Neural progenitor cell (in vitro differentiated cells): ENCODE data around the gene AMT. TPM values are rescaled to one million over a fixed set of nuclear protein-coding genes. Genes with fewer than 3 reads are reported as not detected.

Experiments
- DNase-seq: peaks from one replicate; pipeline ENCODE4 v3.0.0-alpha.2; 2016; ENCODE audit warnings: low spot score
- H2AFZ ChIP-seq: fragments of 200-600 bp; sonication (generic); replicated peaks from 2 replicates; pipeline ENCODE4 v1.6.1; 2016; ENCODE audit warnings: antibody characterized with exemption
- H3F3A ChIP-seq: fragments of 200-600 bp; sonication (generic); 2 replicates; pipeline ENCODE4 v1.6.1; 2016; ENCODE audit warnings: antibody characterized with exemption, low read depth
- H3K27ac ChIP-seq: fragments of 200-600 bp; sonication (generic); 2 replicates; pipeline ENCODE4 v1.5.1; 2016; ENCODE audit warnings: mild to moderate bottlenecking
- H3K27me3 ChIP-seq: fragments of 200-600 bp; sonication (generic); 2 replicates; pipeline ENCODE4 v1.6.1; 2016; ENCODE audit warnings: mild to moderate bottlenecking, moderate library complexity
- H3K36me3 ChIP-seq: fragments of 200-600 bp; sonication (generic); 2 replicates; pipeline ENCODE4 v1.5.1; 2016
- H3K4me1 ChIP-seq: fragments of 200-600 bp; sonication (generic); 2 replicates; pipeline ENCODE4 v1.6.1; 2016; ENCODE audit warnings: mixed run types
- H3K4me2 ChIP-seq: fragments of 200-600 bp; sonication (generic); 2 replicates; pipeline ENCODE4 v1.6.1; 2016
- H3K4me3 ChIP-seq: fragments of 200-600 bp; sonication (generic); 2 replicates; pipeline ENCODE4 v1.5.1; 2016
- H3K79me2 ChIP-seq: fragments of 200-600 bp; sonication (generic); 2 replicates; pipeline ENCODE4 v1.6.1; 2016; ENCODE audit warnings: low read depth
- H3K9ac ChIP-seq: fragments of 200-600 bp; sonication (generic); 2 replicates; pipeline ENCODE4 v1.6.1; 2016
- H3K9me3 ChIP-seq: fragments of 200-600 bp; sonication (generic); 2 replicates; pipeline ENCODE4 v1.5.1; 2016; ENCODE audit warnings: low read depth
- H4K20me1 ChIP-seq: fragments of 200-600 bp; sonication (generic); 2 replicates; pipeline ENCODE4 v1.6.1; 2016; ENCODE audit warnings: low read depth
- H3K27ac Mint-ChIP-seq: 3 replicates; pipeline ENCODE4 v1.8.0; 2021; ENCODE audit warnings: mixed read lengths
- H3K27me3 Mint-ChIP-seq: 2 replicates; pipeline ENCODE4 v1.8.0; 2022; ENCODE audit warnings: low read depth, mild to moderate bottlenecking, inconsistent platforms, moderate library complexity, mixed read lengths; ENCODE audit not compliant: insufficient read depth
- H3K36me3 Mint-ChIP-seq: 3 replicates; pipeline ENCODE4 v1.8.0; 2021; ENCODE audit warnings: mixed read lengths
- H3K4me1 Mint-ChIP-seq: 3 replicates; pipeline ENCODE4 v1.8.0; 2021; ENCODE audit warnings: mixed read lengths
- H3K4me3 Mint-ChIP-seq: 3 replicates; pipeline ENCODE4 v1.8.0; 2021; ENCODE audit warnings: mild to moderate bottlenecking, moderate library complexity, mixed read lengths
- H3K9me3 Mint-ChIP-seq: 3 replicates; pipeline ENCODE4 v1.8.0; 2020; ENCODE audit warnings: mixed read lengths
- EZH2 ChIP-seq: fragments of 200-600 bp; sonication (generic); IDR thresholded peaks from 2 replicates; pipeline ENCODE4 v1.6.1; 2017; ENCODE audit warnings: antibody characterized with exemption, mild to moderate bottlenecking, moderate library complexity
- EZH2phosphoT487 ChIP-seq: fragments of 200-600 bp; sonication (generic); IDR thresholded peaks from 2 replicates; pipeline ENCODE4 v1.6.1; 2017; ENCODE audit warnings: antibody characterized with exemption
- total RNA-seq: library from RNA; depleted of rRNA; stranded (reverse); fragments of >200 nt; gene quantifications from 2 replicates; pipeline ENCODE4 v1.2.3, GENCODE V29; 2015; ENCODE audit warnings: low replicate concordance
- TF ChIP-seq, protein P1 (sequence below): fragments of 200-600 bp; sonication (generic); IDR thresholded peaks from 2 replicates; pipeline ENCODE4 v1.5.1; 2017; ENCODE audit warnings: antibody characterized with exemption, mild to moderate bottlenecking

The AMT gene
- total RNA-seq, 1 donor from 2014 or later, result 35.4 TPM

DNA sequence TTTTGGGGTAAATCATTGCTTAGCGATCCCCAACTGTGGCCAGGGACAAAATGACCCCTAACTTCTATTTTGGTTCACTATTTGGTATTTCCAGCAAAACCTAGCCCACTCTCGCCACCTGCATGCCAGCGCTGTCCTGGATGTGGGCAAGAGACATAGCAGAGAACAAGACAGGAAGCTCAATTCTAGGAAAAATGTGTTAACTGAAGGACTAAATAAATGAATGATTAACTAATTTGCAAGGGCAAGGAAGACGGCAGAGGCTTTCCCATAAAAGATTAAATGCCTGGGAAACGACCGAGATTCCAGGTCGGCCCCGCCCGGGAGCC is 6.4 kb upstream of the AMT start:
- Histone ChIP-seq H3K4me1 (no peaks in the 10 kb centered on the region), H2AFZ (peak overlapping the region; percentile 75), H3K79me2 (no peaks in the 10 kb centered on the region), H4K20me1 (no peaks in the 10 kb centered on the region), H3F3A (peaks cover 14% of the 10 kb centered on the region), H3K4me2 (peak overlapping the region; percentile 77), H3K27ac (no peak overlapping the region), H3K9ac (no peak overlapping the region), H3K4me3 (peak overlapping the region; percentile 65), H3K27me3 (no peaks in the 10 kb centered on the region), H3K36me3 (no peaks in the 10 kb centered on the region), H3K9me3 (no peaks in the 10 kb centered on the region)
- Mint-ChIP-seq H3K4me3 (peak overlapping the region; percentile 97), H3K4me1 (peaks cover 7% of the 10 kb centered on the region), H3K36me3 (peaks cover 11% of the 10 kb centered on the region), H3K27me3 (peaks cover 2% of the 10 kb centered on the region), H3K9me3 (no peaks in the 10 kb centered on the region), H3K27ac (peak overlapping the region; percentile 84)
- DNase-seq, result no peak
- TF ChIP-seq EZH2 (no peak), EZH2phosphoT487 (no peak)
- TF ChIP-seq, protein P1, sequence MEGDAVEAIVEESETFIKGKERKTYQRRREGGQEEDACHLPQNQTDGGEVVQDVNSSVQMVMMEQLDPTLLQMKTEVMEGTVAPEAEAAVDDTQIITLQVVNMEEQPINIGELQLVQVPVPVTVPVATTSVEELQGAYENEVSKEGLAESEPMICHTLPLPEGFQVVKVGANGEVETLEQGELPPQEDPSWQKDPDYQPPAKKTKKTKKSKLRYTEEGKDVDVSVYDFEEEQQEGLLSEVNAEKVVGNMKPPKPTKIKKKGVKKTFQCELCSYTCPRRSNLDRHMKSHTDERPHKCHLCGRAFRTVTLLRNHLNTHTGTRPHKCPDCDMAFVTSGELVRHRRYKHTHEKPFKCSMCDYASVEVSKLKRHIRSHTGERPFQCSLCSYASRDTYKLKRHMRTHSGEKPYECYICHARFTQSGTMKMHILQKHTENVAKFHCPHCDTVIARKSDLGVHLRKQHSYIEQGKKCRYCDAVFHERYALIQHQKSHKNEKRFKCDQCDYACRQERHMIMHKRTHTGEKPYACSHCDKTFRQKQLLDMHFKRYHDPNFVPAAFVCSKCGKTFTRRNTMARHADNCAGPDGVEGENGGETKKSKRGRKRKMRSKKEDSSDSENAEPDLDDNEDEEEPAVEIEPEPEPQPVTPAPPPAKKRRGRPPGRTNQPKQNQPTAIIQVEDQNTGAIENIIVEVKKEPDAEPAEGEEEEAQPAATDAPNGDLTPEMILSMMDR, result no peak

DNA sequence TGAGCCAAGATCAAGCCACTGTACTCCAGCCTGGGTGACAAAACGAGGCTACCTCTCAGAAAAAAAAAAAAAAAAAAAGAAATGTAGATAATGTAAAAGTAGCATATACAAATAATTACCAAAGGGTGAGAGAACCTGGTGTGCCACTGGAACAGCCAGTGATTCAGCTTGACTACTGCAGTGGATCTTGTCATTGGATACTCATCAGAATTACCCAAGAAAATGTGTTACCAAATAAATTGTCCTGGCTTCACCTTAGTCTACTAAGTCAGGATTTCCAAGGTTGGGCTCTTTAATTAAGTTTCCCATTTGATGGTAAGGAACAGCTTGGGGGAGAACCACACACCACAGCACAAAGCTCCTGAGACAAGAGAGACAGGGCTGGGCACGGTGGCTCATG is 5.3 kb upstream of the AMT start:
- no peaks in the 10 kb centered on the region for H3K9me3 ChIP-seq
- H3K4me3 Mint-ChIP-seq, result peak overlapping the region; percentile 97
- no peaks in the 10 kb centered on the region for H3K36me3 ChIP-seq
- H3K9ac ChIP-seq, result no peak overlapping the region
- no peaks in the 10 kb centered on the region for H3K79me2 ChIP-seq
- no peak overlapping the region for H3K27ac Mint-ChIP-seq
- peaks cover 13% of the 10 kb centered on the region for H3K4me1 Mint-ChIP-seq
- no peak for DNase-seq
- H3K36me3 Mint-ChIP-seq, result peaks cover 14% of the 10 kb centered on the region
- no peaks in the 10 kb centered on the region for H3K27me3 ChIP-seq
- H3K4me3 ChIP-seq, result no peak overlapping the region
- H4K20me1 ChIP-seq, result no peaks in the 10 kb centered on the region
- H3K27ac ChIP-seq, result no peak overlapping the region
- peaks cover 2% of the 10 kb centered on the region for H3K27me3 Mint-ChIP-seq
- peaks cover 20% of the 10 kb centered on the region for H3F3A ChIP-seq
- H3K4me1 ChIP-seq, result peaks cover 5% of the 10 kb centered on the region
- H3K4me2 ChIP-seq, result no peak overlapping the region
- H3K9me3 Mint-ChIP-seq, result no peaks in the 10 kb centered on the region
- TF ChIP-seq EZH2 (no peak), EZH2phosphoT487 (no peak)
- TF ChIP-seq, protein P1, result no peak
- H2AFZ ChIP-seq, result no peak overlapping the region

DNA sequence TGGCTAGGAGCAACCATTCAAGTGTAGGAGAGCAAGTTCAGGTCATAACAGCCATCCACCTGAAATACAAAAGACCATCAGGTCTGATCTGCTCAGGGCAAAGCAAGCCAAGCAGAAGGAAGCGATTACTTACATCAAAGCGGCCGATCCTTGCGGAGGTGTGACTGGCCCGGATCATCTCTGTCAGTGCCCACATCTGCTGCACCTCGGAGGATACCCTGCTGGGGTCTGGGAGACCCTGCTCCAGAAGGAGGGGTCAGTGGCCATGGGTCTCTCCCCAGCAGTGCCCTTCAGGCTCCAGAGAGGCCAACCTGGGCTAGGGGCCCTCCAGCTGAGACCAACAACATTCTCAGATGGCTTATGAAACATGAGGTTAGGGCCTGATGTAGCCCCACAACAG is 2.5 kb upstream of the AMT start:
- H3K27me3 ChIP-seq, result no peaks in the 10 kb centered on the region
- peaks cover 9% of the 10 kb centered on the region for H3K79me2 ChIP-seq
- no peaks in the 10 kb centered on the region for H3K9me3 Mint-ChIP-seq
- H3K4me1 ChIP-seq, result peaks cover 10% of the 10 kb centered on the region
- H3K9me3 ChIP-seq, result no peaks in the 10 kb centered on the region
- peaks cover 16% of the 10 kb centered on the region for H3K36me3 Mint-ChIP-seq
- DNase-seq, result no peak
- no peak overlapping the region for H2AFZ ChIP-seq
- no peak overlapping the region for H3K4me3 ChIP-seq
- H3K27ac Mint-ChIP-seq, result no peak overlapping the region
- peaks cover 13% of the 10 kb centered on the region for H3F3A ChIP-seq
- H3K27me3 Mint-ChIP-seq, result no peaks in the 10 kb centered on the region
- no peak overlapping the region for H3K4me2 ChIP-seq
- H3K9ac ChIP-seq, result no peak overlapping the region
- no peak overlapping the region for H3K4me3 Mint-ChIP-seq
- no peak overlapping the region for H3K27ac ChIP-seq
- no peaks in the 10 kb centered on the region for H3K36me3 ChIP-seq
- H4K20me1 ChIP-seq, result no peaks in the 10 kb centered on the region
- H3K4me1 Mint-ChIP-seq, result peaks cover 23% of the 10 kb centered on the region
- TF ChIP-seq, protein P1, result no peak
- TF ChIP-seq EZH2 (no peak), EZH2phosphoT487 (no peak)
